HepG2 (cell line): ENCODE results near the gene NCOA1. TPM values are rescaled to one million over a fixed set of nuclear protein-coding genes. Genes with fewer than 3 reads are reported as not detected.

Experiments used
- ATAC-seq: fragments of 200-7000 bp; cut with Tn5 transposase; 3 replicates; pipeline ENCODE4 v1.9.1; 2020; ENCODE audit warnings: mild to moderate bottlenecking, moderate library complexity
- BruUV-seq: library from RNA; stranded (reverse); fragments of 400-500 nt; replicated peaks from 2 replicates; lab custom pipeline; 2021; lab: Mats Ljungman, UMichigan
- CTCF ChIA-PET: fragments of 300-600 bp; formaldehyde crosslinking; extraction: SDS; loops from one replicate; lab custom pipeline; 2021; ENCODE audit warnings: low total read pairs, inconsistent platforms, low intra/inter-chr PET ratio; lab: Yijun Ruan, JAX
- POLR2A ChIA-PET: fragments of 350-600 bp; sonication (Branson Sonifier 250); formaldehyde crosslinking; loops from one replicate; lab custom pipeline; 2020; ENCODE audit warnings: antibody characterized with exemption, inconsistent platforms; lab: Yijun Ruan, JAX
- DNase-seq: peaks from one replicate; pipeline ENCODE4 v3.0.0-alpha.2; 2015; ENCODE audit warnings: low spot score
- FAIRE-seq: peaks from 3 replicates; lab custom pipeline; 2011; peaks lifted over from hg19 to GRCh38; lab: Jason Lieb, UNC
- H2AFZ ChIP-seq: one replicate; pipeline ENCODE4 v1.6.1; 2011; ENCODE audit warnings: low read length, inconsistent platforms
- H3K27ac ChIP-seq: fragments of 300-600 bp; 3 replicates; pipeline ENCODE4 v1.8.0; 2011; ENCODE audit warnings: mixed run types, mild to moderate bottlenecking, mixed read lengths, low read length, inconsistent platforms; ENCODE audit not compliant: insufficient read depth; ENCODE audit errors: extremely low read length
- H3K27me3 ChIP-seq, 2 experiments: fragments of 200-600 bp in 1 of 2; 2 replicates in 1 of 2; 3 replicates in 1 of 2; pipeline versions ENCODE4 v1.6.0 to v1.8.0; 2011; ENCODE audit warnings: low read length in 2 of 2, mild to moderate bottlenecking in 2 of 2, moderate library complexity in 2 of 2, inconsistent platforms in 1 of 2; ENCODE audit not compliant: insufficient read depth in 2 of 2, control insufficient read depth in 1 of 2
- H3K36me3 ChIP-seq, 2 experiments: fragments of 200-600 bp in 1 of 2; replicated peaks in 1 of 2; 2 replicates in 1 of 2; 3 replicates in 1 of 2; pipeline versions ENCODE4 v1.5.1 to v1.8.0; 2011; ENCODE audit warnings: low read length in 2 of 2, inconsistent platforms in 1 of 2; ENCODE audit not compliant: insufficient read depth in 2 of 2, control insufficient read depth in 1 of 2
- H3K4me1 ChIP-seq: 2 replicates; pipeline ENCODE4 v1.5.1; 2012; ENCODE audit warnings: low read length, inconsistent platforms; ENCODE audit not compliant: insufficient read depth
- H3K4me2 ChIP-seq: 2 replicates; pipeline ENCODE4 v1.6.0; 2011; ENCODE audit warnings: low read depth, low read length, inconsistent platforms
- H3K4me3 ChIP-seq, 3 experiments: fragments of 200-600 bp in 1 of 3; sonication (generic), shearing (Covaris generic) in 1 of 3; replicated peaks in 1 of 3; 2 replicates each; pipeline ENCODE4 v1.5.1; 2011 to 2016; ENCODE audit warnings: low read length in 3 of 3, inconsistent platforms in 2 of 3, low read depth in 2 of 3, mild to moderate bottlenecking in 2 of 3, control low read depth in 1 of 3, mixed read lengths in 1 of 3; ENCODE audit not compliant: insufficient read depth in 1 of 3
- H3K79me2 ChIP-seq: one replicate; pipeline ENCODE4 v1.6.1; 2011; ENCODE audit warnings: low read length, inconsistent platforms; ENCODE audit not compliant: insufficient read depth
- H3K9ac ChIP-seq: 2 replicates; pipeline ENCODE4 v1.6.0; 2011; ENCODE audit warnings: mild to moderate bottlenecking, low read depth, low read length, inconsistent platforms; ENCODE audit not compliant: insufficient read depth
- H3K9me3 ChIP-seq: 2 replicates; pipeline ENCODE4 v1.5.1; 2012; ENCODE audit warnings: mild to moderate bottlenecking, low read length
- H4K20me1 ChIP-seq: 2 replicates; pipeline ENCODE4 v1.6.0; 2011; ENCODE audit warnings: inconsistent platforms, mild to moderate bottlenecking, low read length, moderate library complexity; ENCODE audit not compliant: insufficient read depth
- AKNA ChIP-seq: sonication (generic); formaldehyde crosslinking; IDR thresholded peaks from 2 replicates; pipeline ENCODE4 v1.4.0; 2020; ENCODE audit warnings: missing genetic modification reagents, borderline replicate concordance
- CCDC6 ChIP-seq: sonication (generic); formaldehyde crosslinking; IDR thresholded peaks from 2 replicates; pipeline ENCODE4 v1.8.1; 2022; ENCODE audit warnings: mild to moderate bottlenecking, missing genetic modification reagents, moderate library complexity
- GTF2F1 ChIP-seq: fragments of 150-350 bp; IDR thresholded peaks from 2 replicates; pipeline ENCODE4 v1.6.1; 2014; ENCODE audit warnings: low read length
- HNF1B ChIP-seq: sonication (generic); formaldehyde crosslinking; IDR thresholded peaks from 2 replicates; pipeline ENCODE4 v1.5.1; 2020; ENCODE audit warnings: mild to moderate bottlenecking, moderate library complexity, missing genetic modification reagents
- NFE2 ChIP-seq: sonication (generic); formaldehyde crosslinking; IDR thresholded peaks from 2 replicates; pipeline ENCODE4 v1.4.0; 2020; ENCODE audit warnings: missing genetic modification reagents
- REXO4 ChIP-seq: sonication (generic); formaldehyde crosslinking; IDR thresholded peaks from 2 replicates; pipeline ENCODE4 v1.8.0; 2022; ENCODE audit warnings: missing genetic modification reagents, mild to moderate bottlenecking, borderline replicate concordance
- TCF7L2 ChIP-seq: IDR thresholded peaks from 2 replicates; pipeline ENCODE4 v1.6.1; 2011; ENCODE audit warnings: mild to moderate bottlenecking, low read depth, low read length, moderate library complexity
- ZFP41 ChIP-seq: sonication (generic); formaldehyde crosslinking; IDR thresholded peaks from 2 replicates; pipeline ENCODE4 v1.4.0; 2020; ENCODE audit warnings: mild to moderate bottlenecking, missing genetic modification reagents, borderline replicate concordance
- ZHX2 ChIP-seq, 2 experiments: sonication (generic) in 1 of 2; formaldehyde crosslinking in 1 of 2; IDR thresholded peaks; 2 replicates each; pipeline versions ENCODE4 v1.6.1 to v1.9.0; 2014 to 2022; ENCODE audit warnings: antibody characterized with exemption in 1 of 2, borderline replicate concordance in 1 of 2, inconsistent platforms in 1 of 2, low read depth in 1 of 2, missing genetic modification reagents in 1 of 2
- ZNF580 ChIP-seq: IDR thresholded peaks from 2 replicates; pipeline ENCODE4 v1.6.1; 2016; ENCODE audit warnings: low read depth, borderline replicate concordance
- ZNF616 ChIP-seq: sonication (generic); formaldehyde crosslinking; IDR thresholded peaks from 2 replicates; pipeline ENCODE4 v1.5.0; 2020; ENCODE audit warnings: low read depth, mild to moderate bottlenecking, missing genetic modification reagents
- ZNF7 ChIP-seq: IDR thresholded peaks from 2 replicates; pipeline ENCODE4 v1.6.1; 2016; ENCODE audit warnings: missing biosample characterization, missing genetic modification reagents
- WGBS: methylation state at CpG from one replicate; pipeline ENCODE4 v1.1.6; 2017; ENCODE audit warnings: low lambda C conversion rate; 5-methylcytosine and 5-hydroxymethylcytosine counted together
- in situ Hi-C: cut with HindIII; loops from 2 replicates; pipeline ENCODE4 v1.10.0; 2017; ENCODE audit warnings: low pct_unique_long_range_greater_than_20kb; ENCODE audit not compliant: extremely low pct_ligation_motif_present
- intact Hi-C: fragments of 100-400 bp; cut with micrococcal nuclease; formaldehyde crosslinking; loops from one replicate; pipeline ENCODE4 v1.10.0; 2022; ENCODE audit not compliant: unreplicated experiment
- polyA plus RNA-seq, 8 experiments: library from polyadenylated mRNA; depleted of rRNA in 3 of 8; stranded (reverse) in 7 of 8; unstranded in 1 of 8; fragments of >200 nt; fragmentation: Illumina TruSeq in 4 of 8; extraction: Trizol in 4 of 8; gene quantifications; 2 replicates each; pipeline versions ENCODE4 v1.2.1 to v1.2.3, GENCODE V29; 2011 to 2016; ENCODE audit warnings: low read depth in 4 of 8, missing spikeins in 1 of 8, mixed read lengths in 1 of 8; ENCODE audit not compliant: insufficient read depth in 1 of 8
- total RNA-seq, 5 experiments: library from RNA; depleted of rRNA; stranded (reverse); fragments of >200 nt; fragmentation: Illumina TruSeq; extraction: Trizol; gene quantifications; 2 replicates each; pipeline ENCODE4 v1.2.3, GENCODE V29; 2016; ENCODE audit warnings: low read depth in 1 of 5

The NCOA1 gene
- total and polyA plus RNA-seq, 2 of the 13 experiments (the other 11 are each of a cell fraction or from before 2014, with no cell fraction given), result 10.0 to 10.4 TPM

GRCh38 chr2:24539258-24539657, 48.2 kb downstream of the NCOA1 start:
- no TSS peak for BruUV-seq
- ATAC-seq, result no peak
- peaks cover 20% of the 10 kb centered on the region for H3K9me3 ChIP-seq
- 89% methylated on average over 1 of the region's 1 CpG for WGBS
- H3K4me2 ChIP-seq, result no peak overlapping the region
- intact Hi-C loops (no loop called here), in situ Hi-C loops (no loop called here)
- ChIA-PET CTCF (no interaction called here), POLR2A (no interaction called here)
- no peak overlapping the region for H2AFZ ChIP-seq
- no peak overlapping the region for H3K4me3 ChIP-seq
- no peaks in the 10 kb centered on the region for H3K36me3 ChIP-seq
- H3K27me3 ChIP-seq, result no peaks in the 10 kb centered on the region; a peak in 1 of 5 replicates
- FAIRE-seq, result no peak
- H3K9ac ChIP-seq, result no peak overlapping the region
- no peaks in the 10 kb centered on the region for H3K4me1 ChIP-seq
- no peak overlapping the region for H3K27ac ChIP-seq
- H3K79me2 ChIP-seq, result no peaks in the 10 kb centered on the region
- H4K20me1 ChIP-seq, result no peaks in the 10 kb centered on the region
- no peak for DNase-seq
- TF ChIP-seq AKNA (no peak), ZNF580 (CRISPR knock-in tag) (no peak), ZFP41 (no peak), GTF2F1 (no peak), ZHX2 (IDR thresholded peaks at IDR 0.05; ENCODE audit: low read depth) (no peak), ZHX2 (CRISPR knock-in tag; IDR thresholded peaks at IDR 0.05; ENCODE audit: borderline replicate concordance) (no peak), ZNF7 (CRISPR knock-in tag) (no peak), TCF7L2 (no peak), ZNF616 (no peak), HNF1B (no peak), CCDC6 (CRISPR knock-in tag) (no peak), NFE2 (CRISPR knock-in tag) (no peak), REXO4 (no peak)
